HCT116 (cell line): ENCODE measurements around the gene THSD1. TPM values are rescaled to one million over a fixed set of nuclear protein-coding genes. Genes with fewer than 3 reads are reported as not detected.

ENCODE experiments used
- ATAC-seq: fragments of 200-7000 bp; cut with Tn5 transposase; 2 replicates; pipeline ENCODE4 v1.9.1; 2020; ENCODE audit warnings: mild to moderate bottlenecking, moderate library complexity
- BruUV-seq: library from RNA; stranded (reverse); fragments of 400-500 nt; replicated peaks from 2 replicates; lab custom pipeline; 2021; lab: Mats Ljungman, UMichigan
- CTCF ChIA-PET: fragments of 300-600 bp; sonication (Branson Sonifier 250); formaldehyde crosslinking; loops from one replicate; lab custom pipeline; 2021; ENCODE audit warnings: antibody characterized with exemption; lab: Charles Lee
- POLR2A ChIA-PET: fragments of 300-600, 350-600 bp; sonication (Branson Sonifier 250); formaldehyde crosslinking; loops from one replicate; lab custom pipeline; 2021; ENCODE audit warnings: antibody characterized with exemption; lab: Charles Lee
- RAD21 ChIA-PET, 2 experiments: fragments of 300-600 bp; sonication (Branson Sonifier 250); formaldehyde crosslinking; loops; one replicate each; lab custom pipeline; 2023; ENCODE audit warnings: low total read pairs in 2 of 2; ENCODE audit not compliant: uncharacterized antibody in 2 of 2, unreplicated experiment in 2 of 2, low non-redundant PET in 1 of 2; lab: Charles Lee
- DNase-seq: peaks from one replicate; pipeline ENCODE4 v3.0.0-alpha.2; 2010; ENCODE audit warnings: low read depth, low spot score
- H2AFZ ChIP-seq: fragments of 200-600 bp; shearing (Covaris generic), sonication (generic); 2 replicates; pipeline ENCODE4 v1.6.1; 2017; ENCODE audit warnings: low read depth, mixed run types, mixed read lengths, antibody characterized with exemption, low read length; ENCODE audit not compliant: poor library complexity, severe bottlenecking
- H3K27ac ChIP-seq: 2 replicates; pipeline ENCODE4 v1.5.1; 2012; ENCODE audit warnings: low read depth, low read length
- H3K27me3 ChIP-seq: fragments of 200-600 bp; sonication (generic); 2 replicates; pipeline ENCODE4 v1.6.1; 2016; ENCODE audit warnings: mixed run types, low read length, mixed read lengths; ENCODE audit not compliant: insufficient read depth
- H3K36me3 ChIP-seq, 2 experiments: fragments of 200-500 bp in 1 of 2; fragments of 200-600 bp in 1 of 2; sonication (Bioruptor generic) in 1 of 2; sonication (generic) in 1 of 2; 2 replicates each; pipeline versions ENCODE4 v1.5.1 to v1.6.1; 2014 to 2016; ENCODE audit warnings: low read length in 2 of 2, inconsistent platforms in 1 of 2, mixed read lengths in 1 of 2, mixed run types in 1 of 2; ENCODE audit not compliant: insufficient read depth in 2 of 2, control insufficient read depth in 1 of 2
- H3K4me1 ChIP-seq, 2 experiments: fragments of 200-600 bp in 1 of 2; sonication (generic) in 1 of 2; 2 replicates each; pipeline versions ENCODE4 v1.5.1 to v1.6.1; 2012 to 2017; ENCODE audit warnings: low read length in 2 of 2, inconsistent platforms in 1 of 2, mild to moderate bottlenecking in 1 of 2, mixed read lengths in 1 of 2, mixed run types in 1 of 2, moderate library complexity in 1 of 2; ENCODE audit not compliant: insufficient read depth in 2 of 2, control insufficient read depth in 1 of 2
- H3K4me2 ChIP-seq: fragments of 200-600 bp; sonication (generic); 2 replicates; pipeline ENCODE4 v1.6.1; 2017; ENCODE audit warnings: mixed run types, low read length, mixed read lengths
- H3K4me3 ChIP-seq, 2 experiments: fragments of 200-600 bp in 1 of 2; sonication (generic) in 1 of 2; replicated peaks in 1 of 2; 2 replicates each; pipeline ENCODE4 v1.5.1; 2011 to 2016; ENCODE audit warnings: low read length in 2 of 2, control low read depth in 1 of 2, low read depth in 1 of 2, mild to moderate bottlenecking in 1 of 2, mixed read lengths in 1 of 2, mixed run types in 1 of 2
- H3K79me2 ChIP-seq: fragments of 200-600 bp; sonication (generic); 2 replicates; pipeline ENCODE4 v1.6.1; 2017; ENCODE audit warnings: mild to moderate bottlenecking, mixed run types, low read length, moderate library complexity, mixed read lengths; ENCODE audit not compliant: insufficient read depth
- H3K9ac ChIP-seq: fragments of 200-600 bp; sonication (generic); 2 replicates; pipeline ENCODE4 v1.6.1; 2016; ENCODE audit warnings: low read length, mixed read lengths
- H3K9me2 ChIP-seq: fragments of 200-600 bp; sonication (generic), shearing (Covaris generic); 2 replicates; pipeline ENCODE4 v1.6.1; 2017; ENCODE audit warnings: mixed run types, mild to moderate bottlenecking, moderate library complexity; ENCODE audit not compliant: insufficient read depth
- H3K9me3 ChIP-seq, 2 experiments: fragments of 200-500 bp in 1 of 2; fragments of 200-600 bp in 1 of 2; sonication (Bioruptor generic) in 1 of 2; sonication (generic) in 1 of 2; 2 replicates each; pipeline ENCODE4 v1.6.1; 2014 to 2017; ENCODE audit warnings: low read length in 2 of 2, mixed read lengths in 2 of 2, inconsistent platforms in 1 of 2, low read depth in 1 of 2, mild to moderate bottlenecking in 1 of 2, mixed run types in 1 of 2, moderate library complexity in 1 of 2; ENCODE audit not compliant: control insufficient read depth in 1 of 2, insufficient read depth in 1 of 2
- H4K20me1 ChIP-seq: fragments of 200-600 bp; sonication (generic), shearing (Covaris generic); 2 replicates; pipeline ENCODE4 v1.6.1; 2017; ENCODE audit warnings: mixed run types, mild to moderate bottlenecking, moderate library complexity; ENCODE audit not compliant: insufficient read depth
- CEBPB ChIP-seq: IDR thresholded peaks from 2 replicates; pipeline ENCODE4 v1.6.1; 2012; ENCODE audit warnings: low read depth
- EGR1 ChIP-seq: IDR thresholded peaks from 2 replicates; pipeline ENCODE4 v1.6.1; 2012; ENCODE audit warnings: low read depth
- ELF1 ChIP-seq: IDR thresholded peaks from 2 replicates; pipeline ENCODE4 v1.6.1; 2012; ENCODE audit warnings: low read depth, borderline replicate concordance
- EZH2 ChIP-seq: fragments of 200-600 bp; sonication (generic); IDR thresholded peaks from 2 replicates; pipeline ENCODE4 v1.6.1; 2017; ENCODE audit warnings: antibody characterized with exemption, mixed run types
- EZH2phosphoT487 ChIP-seq: fragments of 200-600 bp; IDR thresholded peaks from 2 replicates; pipeline ENCODE4 v1.6.1; 2018; ENCODE audit warnings: antibody characterized with exemption, borderline replicate concordance
- FOSL1 ChIP-seq: IDR thresholded peaks from 2 replicates; pipeline ENCODE4 v1.6.1; 2012; ENCODE audit warnings: low read depth
- JUND ChIP-seq: IDR thresholded peaks from 2 replicates; pipeline ENCODE4 v1.6.1; 2012
- RAD21 ChIP-seq: IDR thresholded peaks from 2 replicates; pipeline ENCODE4 v1.6.1; 2012; ENCODE audit warnings: low read depth, mild to moderate bottlenecking
- SIN3A ChIP-seq: IDR thresholded peaks from 2 replicates; pipeline ENCODE4 v1.6.1; 2012; ENCODE audit warnings: low read depth
- SP1 ChIP-seq: IDR thresholded peaks from 2 replicates; pipeline ENCODE4 v1.6.1; 2012; ENCODE audit warnings: low read depth
- SRF ChIP-seq: IDR thresholded peaks from 2 replicates; pipeline ENCODE4 v1.6.1; 2012; ENCODE audit warnings: low read depth
- TCF7L2 ChIP-seq: IDR thresholded peaks from 2 replicates; pipeline ENCODE4 v1.7.0; 2011; ENCODE audit warnings: borderline replicate concordance, inconsistent platforms; ENCODE audit not compliant: insufficient read depth, insufficient read length; ENCODE audit errors: extremely low read depth
- YY1 ChIP-seq: IDR thresholded peaks from 2 replicates; pipeline ENCODE4 v1.6.1; 2011; ENCODE audit warnings: low read length, low read depth, moderate library complexity, mild to moderate bottlenecking; ENCODE audit not compliant: insufficient replicate concordance; ENCODE audit errors: extremely low read depth
- ZFX ChIP-seq: fragments of 450-650 bp; IDR thresholded peaks from 2 replicates; pipeline ENCODE4 v1.6.1; 2017
- ZNF274 ChIP-seq: fragments of 200-500 bp; sonication (Bioruptor generic); IDR thresholded peaks from 2 replicates; pipeline ENCODE4 v1.6.1; 2014; ENCODE audit warnings: mild to moderate bottlenecking, low read depth, low read length, inconsistent platforms
- intact Hi-C: fragments of 100-400 bp; cut with micrococcal nuclease; formaldehyde crosslinking; loops from 2 replicates; pipeline ENCODE4 v1.10.0; 2022
- total RNA-seq: library from RNA; stranded (reverse); gene quantifications from one replicate; pipeline ENCODE4 v1.2.1, GENCODE V29; 2021; ENCODE audit not compliant: unreplicated experiment
- TF ChIP-seq, protein P1 (sequence below): IDR thresholded peaks from 2 replicates; pipeline ENCODE4 v1.6.1; 2011; ENCODE audit warnings: mild to moderate bottlenecking, low read length, moderate library complexity; ENCODE audit not compliant: insufficient replicate concordance; ENCODE audit errors: extremely low read depth
- TF ChIP-seq, protein P2 (sequence below): IDR thresholded peaks from 2 replicates; pipeline ENCODE4 v1.6.1; 2012
- TF ChIP-seq, protein P3 (sequence below): IDR thresholded peaks from 2 replicates; pipeline ENCODE4 v1.6.1; 2012
- TF ChIP-seq, protein P4 (sequence below), 3 experiments: fragments of 200-600 bp in 1 of 3; sonication (generic) in 1 of 3; IDR thresholded peaks in 2 of 3; conservative IDR thresholded peaks in 1 of 3; 2 replicates each; pipeline ENCODE4 v1.5.1; 2012 to 2017; ENCODE audit warnings: low read depth in 2 of 3, low read length in 2 of 3, antibody characterized with exemption in 1 of 3, borderline replicate concordance in 1 of 3, control low read depth in 1 of 3, mild to moderate bottlenecking in 1 of 3, mixed read lengths in 1 of 3, mixed run types in 1 of 3, moderate library complexity in 1 of 3; ENCODE audit not compliant: insufficient read depth in 1 of 3
- TF ChIP-seq, protein P5 (sequence below): IDR thresholded peaks from 2 replicates; pipeline ENCODE4 v1.6.1; 2012; ENCODE audit warnings: low read depth

THSD1 gene
- total RNA-seq, 1 experiment from 2014 or later: 0.76 TPM

DNA sequence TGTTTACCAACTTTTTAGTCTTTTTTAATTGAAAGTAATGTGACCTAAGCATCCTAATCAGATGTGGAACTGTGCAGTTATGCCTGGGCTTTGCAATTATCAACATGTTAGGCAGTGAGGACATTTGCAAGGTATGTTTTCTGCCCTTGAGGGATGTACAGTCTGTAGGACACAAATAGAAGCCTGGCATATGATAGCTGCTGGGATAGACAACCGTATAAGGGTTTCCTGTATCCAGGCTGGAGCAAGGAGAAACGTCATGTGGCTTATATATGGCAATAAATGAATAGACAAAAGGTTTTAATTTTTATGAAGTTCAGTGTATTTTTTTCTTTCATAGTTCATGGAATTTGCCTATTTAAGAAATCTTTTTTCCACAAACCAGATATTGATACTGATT is 46.5 kb upstream of the THSD1 start:
- no peak overlapping the region for H3K4me2 ChIP-seq
- ChIA-PET POLR2A (no interaction called here), CTCF (no interaction called here), RAD21 (no interaction called here)
- no peak for ATAC-seq
- DNase-seq: no peak
- H3K36me3 ChIP-seq: peaks cover 4 to 9% of the 10 kb centered on the region in 2 experiments; a peak in 3 of 4 replicates
- H4K20me1 ChIP-seq: no peaks in the 10 kb centered on the region
- BruUV-seq: no TSS peak
- H2AFZ ChIP-seq: no peak overlapping the region
- no peaks in the 10 kb centered on the region for H3K9me3 ChIP-seq
- no peaks in the 10 kb centered on the region for H3K27me3 ChIP-seq
- TF ChIP-seq, protein P1, sequence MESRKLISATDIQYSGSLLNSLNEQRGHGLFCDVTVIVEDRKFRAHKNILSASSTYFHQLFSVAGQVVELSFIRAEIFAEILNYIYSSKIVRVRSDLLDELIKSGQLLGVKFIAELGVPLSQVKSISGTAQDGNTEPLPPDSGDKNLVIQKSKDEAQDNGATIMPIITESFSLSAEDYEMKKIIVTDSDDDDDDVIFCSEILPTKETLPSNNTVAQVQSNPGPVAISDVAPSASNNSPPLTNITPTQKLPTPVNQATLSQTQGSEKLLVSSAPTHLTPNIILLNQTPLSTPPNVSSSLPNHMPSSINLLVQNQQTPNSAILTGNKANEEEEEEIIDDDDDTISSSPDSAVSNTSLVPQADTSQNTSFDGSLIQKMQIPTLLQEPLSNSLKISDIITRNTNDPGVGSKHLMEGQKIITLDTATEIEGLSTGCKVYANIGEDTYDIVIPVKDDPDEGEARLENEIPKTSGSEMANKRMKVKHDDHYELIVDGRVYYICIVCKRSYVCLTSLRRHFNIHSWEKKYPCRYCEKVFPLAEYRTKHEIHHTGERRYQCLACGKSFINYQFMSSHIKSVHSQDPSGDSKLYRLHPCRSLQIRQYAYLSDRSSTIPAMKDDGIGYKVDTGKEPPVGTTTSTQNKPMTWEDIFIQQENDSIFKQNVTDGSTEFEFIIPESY: no peak
- TF ChIP-seq, protein P2, sequence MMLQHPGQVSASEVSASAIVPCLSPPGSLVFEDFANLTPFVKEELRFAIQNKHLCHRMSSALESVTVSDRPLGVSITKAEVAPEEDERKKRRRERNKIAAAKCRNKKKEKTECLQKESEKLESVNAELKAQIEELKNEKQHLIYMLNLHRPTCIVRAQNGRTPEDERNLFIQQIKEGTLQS: no peak
- TF ChIP-seq CEBPB (no peak), EZH2phosphoT487 (no peak), ZNF274 (no peak), ELF1 (no peak), SP1 (no peak), ZFX (no peak), TCF7L2 (no peak), YY1 (no peak), RAD21 (no peak), EGR1 (no peak), EZH2 (no peak), SIN3A (no peak), SRF (no peak), JUND (no peak), FOSL1 (no peak)
- TF ChIP-seq, protein P3, sequence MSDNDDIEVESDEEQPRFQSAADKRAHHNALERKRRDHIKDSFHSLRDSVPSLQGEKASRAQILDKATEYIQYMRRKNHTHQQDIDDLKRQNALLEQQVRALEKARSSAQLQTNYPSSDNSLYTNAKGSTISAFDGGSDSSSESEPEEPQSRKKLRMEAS: no peak
- TF ChIP-seq, protein P4, sequence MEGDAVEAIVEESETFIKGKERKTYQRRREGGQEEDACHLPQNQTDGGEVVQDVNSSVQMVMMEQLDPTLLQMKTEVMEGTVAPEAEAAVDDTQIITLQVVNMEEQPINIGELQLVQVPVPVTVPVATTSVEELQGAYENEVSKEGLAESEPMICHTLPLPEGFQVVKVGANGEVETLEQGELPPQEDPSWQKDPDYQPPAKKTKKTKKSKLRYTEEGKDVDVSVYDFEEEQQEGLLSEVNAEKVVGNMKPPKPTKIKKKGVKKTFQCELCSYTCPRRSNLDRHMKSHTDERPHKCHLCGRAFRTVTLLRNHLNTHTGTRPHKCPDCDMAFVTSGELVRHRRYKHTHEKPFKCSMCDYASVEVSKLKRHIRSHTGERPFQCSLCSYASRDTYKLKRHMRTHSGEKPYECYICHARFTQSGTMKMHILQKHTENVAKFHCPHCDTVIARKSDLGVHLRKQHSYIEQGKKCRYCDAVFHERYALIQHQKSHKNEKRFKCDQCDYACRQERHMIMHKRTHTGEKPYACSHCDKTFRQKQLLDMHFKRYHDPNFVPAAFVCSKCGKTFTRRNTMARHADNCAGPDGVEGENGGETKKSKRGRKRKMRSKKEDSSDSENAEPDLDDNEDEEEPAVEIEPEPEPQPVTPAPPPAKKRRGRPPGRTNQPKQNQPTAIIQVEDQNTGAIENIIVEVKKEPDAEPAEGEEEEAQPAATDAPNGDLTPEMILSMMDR (IDR thresholded peaks at IDR 0.05 in 2 of 3, conservative IDR thresholded peaks at IDR 0.05 in 1 of 3; ENCODE audit: borderline replicate concordance in 1 of 3, insufficient read depth in 1 of 3, low read depth in 2 of 3, low read length in 2 of 3): no peak
- TF ChIP-seq, protein P5, sequence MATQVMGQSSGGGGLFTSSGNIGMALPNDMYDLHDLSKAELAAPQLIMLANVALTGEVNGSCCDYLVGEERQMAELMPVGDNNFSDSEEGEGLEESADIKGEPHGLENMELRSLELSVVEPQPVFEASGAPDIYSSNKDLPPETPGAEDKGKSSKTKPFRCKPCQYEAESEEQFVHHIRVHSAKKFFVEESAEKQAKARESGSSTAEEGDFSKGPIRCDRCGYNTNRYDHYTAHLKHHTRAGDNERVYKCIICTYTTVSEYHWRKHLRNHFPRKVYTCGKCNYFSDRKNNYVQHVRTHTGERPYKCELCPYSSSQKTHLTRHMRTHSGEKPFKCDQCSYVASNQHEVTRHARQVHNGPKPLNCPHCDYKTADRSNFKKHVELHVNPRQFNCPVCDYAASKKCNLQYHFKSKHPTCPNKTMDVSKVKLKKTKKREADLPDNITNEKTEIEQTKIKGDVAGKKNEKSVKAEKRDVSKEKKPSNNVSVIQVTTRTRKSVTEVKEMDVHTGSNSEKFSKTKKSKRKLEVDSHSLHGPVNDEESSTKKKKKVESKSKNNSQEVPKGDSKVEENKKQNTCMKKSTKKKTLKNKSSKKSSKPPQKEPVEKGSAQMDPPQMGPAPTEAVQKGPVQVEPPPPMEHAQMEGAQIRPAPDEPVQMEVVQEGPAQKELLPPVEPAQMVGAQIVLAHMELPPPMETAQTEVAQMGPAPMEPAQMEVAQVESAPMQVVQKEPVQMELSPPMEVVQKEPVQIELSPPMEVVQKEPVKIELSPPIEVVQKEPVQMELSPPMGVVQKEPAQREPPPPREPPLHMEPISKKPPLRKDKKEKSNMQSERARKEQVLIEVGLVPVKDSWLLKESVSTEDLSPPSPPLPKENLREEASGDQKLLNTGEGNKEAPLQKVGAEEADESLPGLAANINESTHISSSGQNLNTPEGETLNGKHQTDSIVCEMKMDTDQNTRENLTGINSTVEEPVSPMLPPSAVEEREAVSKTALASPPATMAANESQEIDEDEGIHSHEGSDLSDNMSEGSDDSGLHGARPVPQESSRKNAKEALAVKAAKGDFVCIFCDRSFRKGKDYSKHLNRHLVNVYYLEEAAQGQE: no peak
- TF ChIP-seq, all 23 proteins: peak for 0
- intact Hi-C loops: loop anchor here (5.0 to 10.0 kb wide), 3 partner anchors 298 to 650 kb away; partner anchors contain the start of genes ALG11, ATP7B, DHRS12 and NEK3
- Histone ChIP-seq H3K9ac (no peak overlapping the region), H3K79me2 (peaks cover 46% of the 10 kb centered on the region), H3K4me1 (peaks cover 27 to 44% of the 10 kb centered on the region in 2 experiments), H3K27ac (no peak overlapping the region), H3K4me3 (no peak overlapping the region), H3K9me2 (no peaks in the 10 kb centered on the region)
